T-helper 1 cell treated with Interleukin-12 subunit alpha and Interleukin-12 subunit beta and Interleukin-4 antibody, amounts not matched to agents 30 ng/mL and 1 ng/mL, for 36 hours (primary cell): ENCODE measurements around the gene GPSM1. TPM values are rescaled to one million over a fixed set of nuclear protein-coding genes. Genes with fewer than 3 reads are reported as not detected.

Source experiments
- intact Hi-C: fragments of 100-400 bp; cut with micrococcal nuclease; formaldehyde crosslinking; loops from one replicate; pipeline ENCODE4 v1.15.1; 2024
- total RNA-seq: library from RNA; stranded (reverse); gene quantifications from 2 replicates; pipeline ENCODE4 v1.2.3, GENCODE V29; 2022

GPSM1 gene
- 5.9 and 6.1 TPM in 2 replicates for total RNA-seq

GRCh38 chr9:136327304-136327974 is at the start of gene GPSM1:
GPSM1 (plus strand) TSS chr9:136327539; CDS start chr9:136327696, 157 bp downstream.
- intact Hi-C loops, result loop anchor here (1.0 kb wide), 1 partner anchor 36 kb away; the partner anchor contains the start of gene DNLZ

GRCh38 chr9:136277746-136278145 is 49.6 kb upstream of the GPSM1 start:
- intact Hi-C loops, result no loop called here

- intact Hi-C loops, result no loop called here
Measured at GRCh38 chr9:136278221-136278620, 49.1 kb upstream of the GPSM1 start.

GRCh38 chr9:136278894-136279293 is 48.4 kb upstream of the GPSM1 start:
- intact Hi-C loops, result no loop called here

GRCh38 chr9:136279471-136279870 is 47.9 kb upstream of the GPSM1 start:
- intact Hi-C loops, result no loop called here

GRCh38 chr9:136280535-136281315 is 46.6 kb upstream of the GPSM1 start:
- intact Hi-C loops, result loop anchor here (5.0 kb wide), 1 partner anchor 33 kb away; the partner anchor contains the start of gene QSOX2

GRCh38 chr9:136281421-136282271 is 45.7 kb upstream of the GPSM1 start:
- intact Hi-C loops, result loop anchor here (5.0 kb wide), 1 partner anchor 34 kb away; the partner anchor contains the start of gene QSOX2

- intact Hi-C loops, result loop anchor here (5.0 kb wide), 1 partner anchor 35 kb away; the partner anchor contains the start of gene QSOX2
Measured at GRCh38 chr9:136282272-136282861, 45.0 kb upstream of the GPSM1 start.

GRCh38 chr9:136283291-136284235 is 43.8 kb upstream of the GPSM1 start:
- intact Hi-C loops, result loop anchor here (1.0 to 5.0 kb wide), 3 partner anchors 36 to 117 kb away; partner anchors contain the start of genes QSOX2 and SNAPC4

- intact Hi-C loops, result loop anchor here (5.0 kb wide), 1 partner anchor 37 kb away; the partner anchor contains the start of gene QSOX2
Measured at GRCh38 chr9:136284311-136284710, 43.0 kb upstream of the GPSM1 start.

GRCh38 chr9:136284951-136285350 is 42.4 kb upstream of the GPSM1 start:
- intact Hi-C loops, result loop anchor here (5.0 kb wide), 1 partner anchor 38 kb away; the partner anchor contains the start of gene QSOX2

GRCh38 chr9:136285501-136286358 is 41.6 kb upstream of the GPSM1 start:
- intact Hi-C loops, result no loop called here

GRCh38 chr9:136286359-136286986 is 40.9 kb upstream of the GPSM1 start:
- intact Hi-C loops, result no loop called here

- intact Hi-C loops, result no loop called here
Measured at GRCh38 chr9:136286987-136287379, 40.4 kb upstream of the GPSM1 start.

GRCh38 chr9:136287960-136288753 is 39.2 kb upstream of the GPSM1 start:
- intact Hi-C loops, result no loop called here

GRCh38 chr9:136289651-136290507 is 37.5 kb upstream of the GPSM1 start:
- intact Hi-C loops, result no loop called here
